HepG2 (cell line): Measurements from ENCODE around the gene DTYMK. TPM values are rescaled to one million over a fixed set of nuclear protein-coding genes. Genes with fewer than 3 reads are reported as not detected.

Source experiments
- FOXA3 ChIP-seq: IDR thresholded peaks from 2 replicates; pipeline ENCODE4 v1.6.1; 2016; ENCODE audit warnings: missing genetic modification reagents, missing compliant biosample characterization
- HMGA1 ChIP-seq: sonication (generic); formaldehyde crosslinking; conservative IDR thresholded peaks from 2 replicates; pipeline ENCODE4 v1.4.0; 2020; ENCODE audit warnings: missing genetic modification reagents
- HMGXB3 ChIP-seq: sonication (generic); formaldehyde crosslinking; IDR thresholded peaks from 2 replicates; pipeline ENCODE4 v1.4.0; 2020; ENCODE audit warnings: missing genetic modification reagents, borderline replicate concordance
- KAT7 ChIP-seq: IDR thresholded peaks from 2 replicates; pipeline ENCODE4 v1.6.1; 2018; ENCODE audit warnings: borderline replicate concordance, missing compliant biosample characterization
- KIAA2018 ChIP-seq: sonication (generic); formaldehyde crosslinking; IDR thresholded peaks from 2 replicates; pipeline ENCODE4 v1.5.0; 2020; ENCODE audit warnings: mild to moderate bottlenecking, missing genetic modification reagents, borderline replicate concordance
- MAFF ChIP-seq: IDR thresholded peaks from 2 replicates; pipeline ENCODE4 v1.6.1; 2011; ENCODE audit warnings: low read depth, low read length, improper control_type of control experiment
- NR2C2 ChIP-seq: sonication (generic); formaldehyde crosslinking; IDR thresholded peaks from 2 replicates; pipeline ENCODE4 v1.4.0; 2020; ENCODE audit warnings: missing genetic modification reagents, mild to moderate bottlenecking, moderate library complexity, borderline replicate concordance
- RFXANK ChIP-seq: IDR thresholded peaks from 2 replicates; pipeline ENCODE4 v1.6.1; 2016
- SIN3B ChIP-seq: fragments of 150-350 bp; IDR thresholded peaks from 2 replicates; pipeline ENCODE4 v1.6.1; 2014; ENCODE audit warnings: low read length
- SRSF1 ChIP-seq: fragments of 200-400 bp; formaldehyde crosslinking; optimal IDR thresholded peaks from 2 replicates; pipeline ENCODE3; 2017; ENCODE audit warnings: mild to moderate bottlenecking, low read depth, low read length, moderate library complexity
- YY1 ChIP-seq: IDR thresholded peaks from 2 replicates; pipeline ENCODE4 v1.6.1; 2011; ENCODE audit warnings: low read length, low read depth, moderate library complexity, mild to moderate bottlenecking; ENCODE audit not compliant: insufficient read depth, insufficient replicate concordance
- ZMYM4 ChIP-seq: sonication (generic); formaldehyde crosslinking; IDR thresholded peaks from 2 replicates; pipeline ENCODE4 v1.8.1; 2023; ENCODE audit warnings: mild to moderate bottlenecking, missing genetic modification reagents
- ZNF317 ChIP-seq: sonication (generic); formaldehyde crosslinking; IDR thresholded peaks from 2 replicates; pipeline ENCODE4 v1.5.0; 2020; ENCODE audit warnings: mild to moderate bottlenecking, missing genetic modification reagents
- ZNF44 ChIP-seq: sonication (generic); formaldehyde crosslinking; IDR thresholded peaks from 2 replicates; pipeline ENCODE4 v1.5.1; 2020; ENCODE audit warnings: mild to moderate bottlenecking, missing genetic modification reagents
- ZNF615 ChIP-seq: sonication (generic); formaldehyde crosslinking; IDR thresholded peaks from 2 replicates; pipeline ENCODE4 v1.5.0; 2020; ENCODE audit warnings: mild to moderate bottlenecking, missing genetic modification reagents, borderline replicate concordance
- ZNF749 ChIP-seq: sonication (generic); formaldehyde crosslinking; IDR thresholded peaks from 2 replicates; pipeline ENCODE4 v1.8.0; 2022; ENCODE audit warnings: mild to moderate bottlenecking, missing genetic modification reagents, moderate library complexity, borderline replicate concordance
- ZNF839 ChIP-seq: sonication (generic); formaldehyde crosslinking; IDR thresholded peaks from 2 replicates; pipeline ENCODE4 v1.4.0; 2020; ENCODE audit warnings: missing genetic modification reagents, mild to moderate bottlenecking, borderline replicate concordance
- polyA plus RNA-seq, 8 experiments: library from polyadenylated mRNA; depleted of rRNA in 3 of 8; stranded (reverse) in 7 of 8; unstranded in 1 of 8; fragments of >200 nt; fragmentation: Illumina TruSeq in 4 of 8; extraction: Trizol in 4 of 8; gene quantifications; 2 replicates each; pipeline versions ENCODE4 v1.2.1 to v1.2.3, GENCODE V29; 2011 to 2016; ENCODE audit warnings: low read depth in 4 of 8, missing spikeins in 1 of 8, mixed read lengths in 1 of 8; ENCODE audit not compliant: insufficient read depth in 1 of 8
- total RNA-seq, 5 experiments: library from RNA; depleted of rRNA; stranded (reverse); fragments of >200 nt; fragmentation: Illumina TruSeq; extraction: Trizol; gene quantifications; 2 replicates each; pipeline ENCODE4 v1.2.3, GENCODE V29; 2016; ENCODE audit warnings: low read depth in 1 of 5

The DTYMK gene
- total and polyA plus RNA-seq, 2 of the 13 experiments (the other 11 are each of a cell fraction or from before 2014, with no cell fraction given): 57.5 to 134 TPM

GRCh38 chr2:241701149-241701398 is 14.5 kb upstream of the DTYMK start (continued):
- TF ChIP-seq ZNF44 (no peak; the same call in 1 of the 2 replicates), HMGA1 (CRISPR knock-in tag) (no peak), KIAA2018 (CRISPR knock-in tag) (no peak), SRSF1 (no peak), ZNF749 (no peak), ZNF317 (CRISPR knock-in tag) (no peak), MAFF (no peak), ZMYM4 (CRISPR knock-in tag) (no peak), HMGXB3 (peak; percentile 47; the same call in 1 of the 2 replicates), RFXANK (CRISPR knock-in tag) (0 out of 2 replicates have a peak, but pooled peaks have one; percentile 36), ZNF839 (CRISPR knock-in tag) (no peak), KAT7 (CRISPR knock-in tag) (peak; percentile 49; the same call in 1 of the 2 replicates), NR2C2 (CRISPR knock-in tag) (no peak), YY1 (peak; percentile 68), SIN3B (no peak), ZNF615 (CRISPR knock-in tag) (0 out of 2 replicates have a peak, but pooled peaks have one; percentile 92), FOXA3 (CRISPR knock-in tag) (peak; percentile 29; the same call in 1 of the 2 replicates)
